Measurements from ENCODE around the gene TANGO2.

DNA sequence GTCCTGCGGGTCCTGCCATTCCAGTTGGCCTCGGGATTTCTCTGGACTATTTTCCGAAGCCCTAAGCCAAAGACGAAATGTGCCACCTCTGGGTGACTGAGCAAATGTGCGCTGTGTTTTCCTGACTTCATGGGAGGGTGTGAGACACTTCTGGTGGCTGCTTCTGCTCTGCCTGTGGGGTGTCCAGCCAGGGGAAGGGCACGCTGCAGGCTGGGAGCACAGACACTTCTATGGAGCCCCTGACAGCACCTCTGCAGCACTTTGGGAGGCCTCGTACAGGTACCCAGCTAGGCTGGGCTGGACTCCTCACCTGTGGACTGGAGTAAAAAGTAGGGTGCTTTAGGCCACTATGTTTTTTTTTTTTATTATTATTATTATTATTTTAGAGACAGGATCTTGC, 17.7 kb downstream of the TANGO2 start:
- TF ChIP-seq ELF1 (tag; IDR thresholded peaks at IDR 0.05) (no peak), LEF1 (IDR thresholded peaks at IDR 0.05) (no peak)

All from K562 (cell line).